NCI-H2029 (cell line): ENCODE measurements around the gene SPARC.

ENCODE experiments used
- DNase-seq: peaks from one replicate; lab custom pipeline; 2025; lab: John Stamatoyannopoulos, UW

Gene SPARC

GRCh38 chr5:151659001-151659754 lies 27.5 kb downstream of the SPARC start:
- peak; percentile 12 for DNase-seq

GRCh38 chr5:151657114-151657513 lies 29.6 kb downstream of the SPARC start:
- no peak for DNase-seq

GRCh38 chr5:151656311-151656710 lies 30.4 kb downstream of the SPARC start:
- DNase-seq, result no peak

- DNase-seq, result peak; percentile 59
Observed at GRCh38 chr5:151651997-151652645, 34.6 kb downstream of the SPARC start.

- DNase-seq, result no peak
Observed at GRCh38 chr5:151648988-151649387, 37.7 kb downstream of the SPARC start.

GRCh38 chr5:151648089-151648488 lies 38.6 kb downstream of the SPARC start:
- DNase-seq, result no peak

GRCh38 chr5:151647320-151647861 lies 39.3 kb downstream of the SPARC start:
- no peak for DNase-seq

GRCh38 chr5:151646334-151646733 lies 40.4 kb downstream of the SPARC start:
- DNase-seq, result no peak

GRCh38 chr5:151643388-151643787 lies 43.3 kb downstream of the SPARC start:
- DNase-seq, result no peak

- DNase-seq, result no peak
Observed at GRCh38 chr5:151642472-151643140, 44.1 kb downstream of the SPARC start.

GRCh38 chr5:151638619-151639018 lies 48.1 kb downstream of the SPARC start:
- DNase-seq, result no peak

GRCh38 chr5:151637676-151638075 lies 49.0 kb downstream of the SPARC start:
- DNase-seq, result no peak

GRCh38 chr5:151633892-151634291 lies 52.8 kb downstream of the SPARC start:
- DNase-seq, result no peak

GRCh38 chr5:151632941-151633340 lies 53.8 kb downstream of the SPARC start:
- DNase-seq, result no peak

GRCh38 chr5:151632524-151632923 lies 54.2 kb downstream of the SPARC start:
- DNase-seq, result no peak

- DNase-seq, result no peak
Observed at GRCh38 chr5:151631941-151632340, 54.8 kb downstream of the SPARC start.

GRCh38 chr5:151630088-151630487 lies 56.6 kb downstream of the SPARC start:
- DNase-seq, result no peak

GRCh38 chr5:151628112-151628823 lies 58.4 kb downstream of the SPARC start:
- DNase-seq, result no peak

- no peak for DNase-seq
Observed at GRCh38 chr5:151627650-151628049, 59.1 kb downstream of the SPARC start.

GRCh38 chr5:151625285-151625684 lies 61.4 kb downstream of the SPARC start:
- DNase-seq, result no peak

- DNase-seq, result no peak
Observed at GRCh38 chr5:151624476-151624875, 62.2 kb downstream of the SPARC start.
